Skeletal muscle tissue (tissue), 4 donors: Measurements from ENCODE around the gene MMD. TPM values are rescaled to one million over a fixed set of nuclear protein-coding genes. Genes with fewer than 3 reads are reported as not detected.
"Not testable (repeated sequence)": the region's sequence is repeated elsewhere in the genome, so short reads cannot be mapped to it uniquely, and the experiment has no call there.

Source experiments
- H3K27ac ChIP-seq: one replicate; pipeline ENCODE4 v1.7.0; 2013; ENCODE audit warnings: mild to moderate bottlenecking, low read depth, low read length, inconsistent platforms
- H3K27me3 ChIP-seq, 3 donors: one replicate each; pipeline ENCODE4 v1.7.0; 2013; ENCODE audit warnings: low read length in 3 of 3; ENCODE audit not compliant: control insufficient read depth in 3 of 3, insufficient read depth in 3 of 3
- H3K36me3 ChIP-seq, 3 donors: one replicate each; pipeline ENCODE4 v1.7.0; 2013; ENCODE audit warnings: low read length in 3 of 3; ENCODE audit not compliant: control insufficient read depth in 3 of 3, insufficient read depth in 3 of 3
- H3K4me1 ChIP-seq, 3 donors: one replicate each; pipeline ENCODE4 v1.7.0; 2013; ENCODE audit warnings: low read length in 3 of 3, mild to moderate bottlenecking in 3 of 3; ENCODE audit not compliant: control insufficient read depth in 3 of 3, insufficient read depth in 3 of 3
- H3K4me3 ChIP-seq, 3 donors: one replicate each; pipeline ENCODE4 v1.7.0; 2013; ENCODE audit warnings: low read length in 3 of 3
- H3K9ac ChIP-seq, 3 donors: one replicate each; pipeline ENCODE4 v1.7.0; 2013; ENCODE audit warnings: low read length in 3 of 3, mild to moderate bottlenecking in 3 of 3, moderate library complexity in 2 of 3, low read depth in 1 of 3
- H3K9me3 ChIP-seq, 3 donors: one replicate each; pipeline ENCODE4 v1.7.0; 2013; ENCODE audit warnings: low read length in 3 of 3; ENCODE audit not compliant: control insufficient read depth in 3 of 3
- total RNA-seq: library from RNA; depleted of rRNA; stranded (reverse); fragments of >200 nt; gene quantifications from one replicate; pipeline ENCODE4 v1.2.3, GENCODE V29; 2014
- donor health status: Osteomylitis.

MMD gene
- total RNA-seq, 1 donor from 2014 or later, result 11.5 TPM

DNA sequence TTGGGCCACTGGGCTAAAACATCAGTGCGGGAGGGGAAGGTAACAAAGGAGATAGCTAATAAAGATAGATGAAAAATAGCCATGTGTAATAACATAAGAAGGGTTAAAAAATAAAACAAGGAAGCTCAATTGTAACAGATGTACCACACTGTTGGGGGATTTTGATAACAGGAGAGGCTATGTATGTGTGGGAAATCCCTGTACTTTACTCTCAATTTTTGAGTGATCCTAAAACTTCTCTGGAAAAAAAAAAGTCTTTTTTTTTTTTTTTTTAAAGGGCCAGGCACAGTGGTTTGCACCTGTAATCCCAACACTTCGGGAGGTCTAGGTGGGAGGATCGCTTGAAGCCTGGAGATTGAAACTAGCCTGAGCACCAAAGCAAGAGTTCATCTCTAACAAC, 1.9 kb upstream of the MMD start:
- H3K4me3 ChIP-seq, result no peak overlapping the region

DNA sequence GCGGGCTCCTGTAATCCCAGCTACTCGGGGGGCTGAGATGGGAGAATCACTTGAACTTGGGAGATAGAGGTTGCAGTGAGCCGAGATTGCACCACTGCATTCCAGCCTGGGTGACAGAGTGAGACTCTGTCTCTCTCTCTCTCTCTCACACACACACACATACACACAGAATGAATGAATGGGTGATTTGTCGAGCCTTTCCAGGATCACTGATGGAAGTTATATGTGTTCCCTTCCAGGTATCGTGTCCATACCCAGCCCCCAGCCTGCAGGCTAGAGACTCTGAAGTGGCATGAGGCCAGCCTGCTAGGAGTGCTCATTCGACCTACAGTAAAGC, 1.2 kb upstream of the MMD start:
- H3K36me3 ChIP-seq, H3K4me3 ChIP-seq, H3K9me3 ChIP-seq, H3K27me3 ChIP-seq, H3K9ac ChIP-seq, H3K27ac ChIP-seq: not testable (repeated sequence)
- peaks cover 7 to 17% (median 12%) of the 10 kb centered on the region in 3 donors for H3K4me1 ChIP-seq

More for the DNA sequence above, 1.9 kb upstream of the MMD start:
- H3K9me3 ChIP-seq, result no peaks in the 10 kb centered on the region
- H3K27me3 ChIP-seq, result peaks cover 0 to 6% (median 0%) of the 10 kb centered on the region in 3 donors
- no peak overlapping the region for H3K27ac ChIP-seq
- no peak overlapping the region for H3K9ac ChIP-seq
- no peaks in the 10 kb centered on the region for H3K36me3 ChIP-seq
- H3K4me1 ChIP-seq, result peaks cover 7 to 15% (median 12%) of the 10 kb centered on the region in 3 donors

DNA sequence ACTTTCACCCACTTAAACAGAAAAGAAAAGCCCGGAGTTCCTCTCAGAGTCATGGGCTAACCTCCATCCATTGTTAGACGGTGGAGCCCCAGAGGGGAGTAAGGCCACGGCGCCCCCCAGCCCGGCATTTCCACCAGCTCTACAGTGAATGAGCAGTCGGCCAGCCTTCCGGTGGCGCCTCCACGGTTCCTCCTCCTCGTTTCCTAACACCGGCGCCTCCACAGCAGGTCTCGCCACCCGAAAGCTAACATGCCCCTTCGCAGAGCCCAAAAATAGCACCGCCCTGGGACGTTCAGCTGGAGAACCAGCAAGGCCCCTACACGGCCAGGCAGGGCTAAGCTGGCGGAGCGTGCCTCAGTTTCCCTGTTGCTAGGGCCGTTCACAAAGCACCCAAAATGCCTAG, 858 bp downstream of the MMD start:
- H3K4me1 ChIP-seq, result peaks cover 10 to 28% (median 16%) of the 10 kb centered on the region in 3 donors
- peaks cover 0 to 6% (median 0%) of the 10 kb centered on the region in 3 donors for H3K27me3 ChIP-seq
- H3K36me3 ChIP-seq, result no peaks in the 10 kb centered on the region
- H3K9ac ChIP-seq, result peak overlapping the region; percentile 82 to 87 (median 84)
- peak overlapping the region; percentile 84 to 91 (median 85) for H3K4me3 ChIP-seq
- H3K9me3 ChIP-seq, result no peaks in the 10 kb centered on the region
- peak overlapping the region; percentile 68 for H3K27ac ChIP-seq

DNA sequence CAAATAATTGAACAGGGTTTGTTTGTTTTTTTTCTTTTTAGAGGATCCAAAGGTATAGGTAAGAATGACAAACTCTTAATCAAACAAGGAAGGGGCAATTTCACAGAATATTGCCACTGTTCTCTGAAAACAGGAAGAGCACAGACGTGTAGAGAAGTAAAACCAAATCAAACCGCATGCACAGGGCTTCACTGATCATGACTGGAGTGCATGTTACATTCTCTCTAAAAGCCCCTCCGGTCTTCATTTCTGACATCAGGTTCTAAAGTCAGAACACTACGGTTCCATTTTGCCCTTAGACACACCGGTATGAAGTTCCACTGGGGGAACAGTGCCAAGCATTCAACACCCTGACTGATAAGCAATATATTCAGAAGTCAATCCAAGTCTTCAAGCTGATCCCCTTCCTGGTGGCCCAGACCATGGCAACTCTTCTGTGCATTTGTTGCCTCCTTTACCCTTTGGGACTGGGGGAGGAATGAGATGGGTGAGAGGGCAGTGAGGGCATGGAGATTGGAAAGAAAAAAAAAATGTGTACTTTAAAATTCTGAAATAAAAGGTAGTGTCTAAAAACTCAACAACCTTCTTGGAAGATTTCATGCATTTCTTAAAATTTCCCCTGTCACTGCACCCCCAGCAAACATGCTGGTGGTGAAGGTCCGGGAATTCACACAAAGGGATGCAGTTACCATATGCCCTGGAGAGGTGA, 1.4 kb downstream of the MMD start:
- Histone ChIP-seq H3K27me3 (peaks cover 0 to 6% (median 0%) of the 10 kb centered on the region in 3 donors), H3K9ac (peak overlapping the region; percentile 82 to 87 (median 84)), H3K4me3 (peak overlapping the region; percentile 84 to 91 (median 85)), H3K9me3 (no peaks in the 10 kb centered on the region), H3K27ac (peak overlapping the region; percentile 68), H3K36me3 (no peaks in the 10 kb centered on the region), H3K4me1 (peaks cover 10 to 28% (median 16%) of the 10 kb centered on the region in 3 donors)

DNA sequence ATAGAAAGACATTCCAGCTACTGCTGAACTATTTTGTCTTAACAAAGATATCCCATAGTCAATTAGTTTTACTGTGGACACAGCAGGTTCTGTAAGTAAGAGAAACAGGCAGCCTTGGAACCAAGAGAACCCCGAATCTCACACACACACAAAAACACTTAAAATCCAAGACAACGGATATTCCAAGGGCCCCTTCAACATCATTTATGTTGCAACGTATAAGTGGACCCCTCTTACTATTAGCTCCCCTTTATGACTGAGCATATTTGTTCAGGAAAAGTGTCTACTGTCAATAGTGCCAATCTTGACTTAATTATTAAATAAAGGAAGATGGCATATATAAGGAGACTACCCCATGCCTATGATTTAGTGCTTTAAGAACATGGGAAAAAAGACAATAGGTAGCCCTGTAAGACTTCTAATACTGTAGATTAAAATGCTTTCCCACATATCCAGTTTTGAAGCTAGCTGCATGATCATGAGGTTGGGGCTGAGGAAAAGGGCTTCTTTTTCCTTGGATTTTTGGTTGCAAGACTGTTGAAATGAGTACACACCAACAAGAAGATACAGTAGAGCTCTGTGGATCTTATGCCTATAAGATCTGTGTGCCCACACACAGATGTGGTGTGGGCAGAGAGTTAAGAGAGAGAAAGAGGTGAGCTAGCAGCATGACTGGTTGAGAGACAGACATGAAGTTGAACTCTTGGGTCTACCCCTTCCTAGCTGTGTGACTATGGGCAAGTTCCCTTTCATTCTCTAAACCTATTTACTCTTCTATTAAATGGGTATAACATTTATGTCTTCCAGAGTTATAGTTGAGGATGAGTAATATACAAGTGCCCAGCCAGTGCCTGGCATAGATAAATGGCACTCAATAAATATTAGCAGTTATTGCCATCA, 3.0 kb downstream of the MMD start:
- Histone ChIP-seq H3K27me3 (peaks cover 0 to 6% (median 0%) of the 10 kb centered on the region in 3 donors), H3K4me1 (peaks cover 10 to 28% (median 16%) of the 10 kb centered on the region in 3 donors), H3K9me3 (no peaks in the 10 kb centered on the region), H3K27ac (no peak overlapping the region), H3K36me3 (peaks cover 0 to 2% (median 0%) of the 10 kb centered on the region in 3 donors), H3K9ac (no peak overlapping the region), H3K4me3 (no peak overlapping the region)

DNA sequence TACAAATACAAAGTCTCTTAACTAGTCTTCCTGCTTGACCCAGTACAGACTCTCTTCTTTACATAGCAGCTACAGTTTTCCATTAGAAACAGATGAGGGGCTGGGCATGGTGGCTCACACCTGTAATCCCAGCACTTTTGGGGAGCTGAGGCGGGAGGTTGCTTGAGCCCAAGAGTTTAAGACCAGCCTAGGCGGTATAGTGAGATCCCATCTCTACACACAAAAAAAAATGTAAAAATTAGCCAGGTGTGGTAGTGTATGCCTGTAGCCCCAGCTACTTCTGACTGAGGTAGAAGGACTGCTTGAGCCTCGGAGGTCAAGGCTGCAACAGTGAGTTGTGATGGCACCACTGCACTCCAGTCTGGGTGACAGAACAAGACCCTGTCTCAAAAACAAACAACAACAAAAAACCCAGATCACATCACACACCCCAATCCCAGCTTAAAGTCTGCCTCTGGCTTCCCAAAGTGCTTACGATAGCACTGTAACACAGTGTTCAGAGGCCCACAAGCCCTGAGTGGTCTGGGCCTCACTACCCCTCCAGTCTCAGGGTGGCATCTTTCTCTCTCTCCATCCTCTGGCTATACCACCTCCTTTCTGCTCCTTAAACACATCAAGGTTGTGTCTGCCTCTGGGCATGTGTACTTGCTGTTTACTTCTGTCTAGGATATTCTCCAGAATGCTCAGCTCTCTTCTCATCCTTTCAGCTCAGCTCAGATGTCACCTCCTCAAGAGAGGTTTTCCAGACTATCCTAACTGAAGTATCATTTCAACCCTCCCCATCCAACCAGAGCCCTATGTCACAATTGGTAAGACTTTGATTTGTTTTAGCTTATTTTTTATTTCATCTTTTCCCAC, 4.0 kb downstream of the MMD start:
- Histone ChIP-seq H3K9me3 (no peaks in the 10 kb centered on the region), H3K4me3 (no peak overlapping the region), H3K36me3 (peaks cover 0 to 2% (median 0%) of the 10 kb centered on the region in 3 donors), H3K9ac (no peak overlapping the region), H3K4me1 (peaks cover 10 to 28% (median 16%) of the 10 kb centered on the region in 3 donors), H3K27me3 (no peaks in the 10 kb centered on the region), H3K27ac (no peak overlapping the region)

DNA sequence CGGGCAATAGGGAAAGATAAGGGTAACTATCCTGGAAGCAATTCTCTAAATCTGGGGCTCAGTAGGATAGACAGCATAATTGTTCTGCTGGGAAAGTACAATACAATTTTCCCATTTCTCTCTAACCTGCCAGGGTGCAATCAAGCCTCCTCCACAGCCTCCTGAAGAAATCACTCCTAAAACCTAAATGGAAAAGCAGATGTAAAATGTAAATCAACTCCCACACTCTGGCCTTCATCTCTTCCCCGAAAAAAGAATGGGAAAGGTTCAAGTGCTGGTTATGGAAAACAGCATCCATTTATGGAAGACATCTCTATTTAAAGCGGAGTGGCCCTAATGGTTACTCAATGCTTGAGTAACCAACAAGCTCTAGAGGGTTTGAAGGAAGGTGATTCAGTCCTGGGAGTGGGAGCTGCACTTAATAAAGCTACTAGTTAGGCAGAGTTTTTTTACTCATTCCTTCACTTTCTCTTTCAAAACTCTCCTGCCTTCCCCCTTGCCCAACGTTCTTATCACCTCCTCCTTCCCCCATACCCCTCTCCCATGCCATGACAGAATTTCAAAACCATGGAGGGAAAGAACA, 5.1 kb downstream of the MMD start:
- Histone ChIP-seq H3K4me1 (peaks cover 10 to 28% (median 13%) of the 10 kb centered on the region in 3 donors), H3K27ac (no peak overlapping the region), H3K36me3 (peaks cover 0 to 2% (median 0%) of the 10 kb centered on the region in 3 donors), H3K9ac (no peak overlapping the region), H3K9me3 (no peaks in the 10 kb centered on the region), H3K4me3 (no peak overlapping the region), H3K27me3 (no peaks in the 10 kb centered on the region)

DNA sequence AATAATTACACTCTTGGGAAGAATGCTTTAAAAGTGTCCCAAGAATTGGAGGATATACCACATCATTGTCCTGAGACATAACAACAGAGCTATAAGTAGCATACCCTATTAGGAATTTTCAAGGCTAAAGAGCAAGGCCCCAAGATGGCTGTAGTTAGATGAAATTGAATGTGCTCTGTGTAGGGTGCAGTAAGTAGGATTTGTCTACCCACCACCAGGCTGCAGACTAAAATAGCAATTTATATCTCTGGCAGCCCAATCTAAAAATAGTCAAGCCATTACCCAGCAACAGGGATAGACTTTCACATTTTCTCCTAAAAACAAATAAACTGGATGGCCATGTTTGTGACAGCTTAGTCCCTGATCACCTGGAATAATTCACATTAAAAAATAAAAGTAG, 5.6 kb downstream of the MMD start:
- no peaks in the 10 kb centered on the region for H3K27me3 ChIP-seq
- peaks cover 10 to 24% (median 13%) of the 10 kb centered on the region in 3 donors for H3K4me1 ChIP-seq
- no peak overlapping the region for H3K27ac ChIP-seq
- no peak overlapping the region for H3K9ac ChIP-seq
- H3K9me3 ChIP-seq, result no peaks in the 10 kb centered on the region
- no peak overlapping the region for H3K4me3 ChIP-seq
- peaks cover under 1 to 6% (median 3%) of the 10 kb centered on the region in 3 donors for H3K36me3 ChIP-seq

DNA sequence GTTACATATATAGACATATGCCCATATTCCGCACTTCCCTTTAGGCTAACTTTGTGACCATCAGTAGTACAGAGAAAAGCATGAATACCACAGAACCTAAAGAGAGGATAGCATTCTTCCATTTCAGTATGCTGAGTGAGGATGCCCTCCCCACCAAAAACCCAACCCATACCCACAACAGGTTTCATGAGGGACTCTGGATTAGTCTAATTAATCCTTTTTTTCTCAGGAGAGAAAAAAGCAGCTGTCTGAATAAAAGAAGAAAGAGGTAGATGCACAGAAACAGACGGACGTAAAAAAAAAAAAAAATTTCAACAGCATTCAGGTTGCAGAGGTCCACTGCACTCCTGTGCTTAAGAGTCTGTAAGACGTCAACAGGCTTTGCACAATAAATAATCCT, 6.7 kb downstream of the MMD start:
- Histone ChIP-seq H3K4me1 (peaks cover 3 to 16% (median 4%) of the 10 kb centered on the region in 3 donors), H3K27me3 (no peaks in the 10 kb centered on the region), H3K4me3 (no peak overlapping the region), H3K36me3 (peaks cover 5 to 16% (median 12%) of the 10 kb centered on the region in 3 donors), H3K9ac (no peak overlapping the region), H3K9me3 (no peaks in the 10 kb centered on the region), H3K27ac (no peak overlapping the region)
